Measurements from ENCODE around the gene UHRF2. TPM values are rescaled to one million over a fixed set of nuclear protein-coding genes. Genes with fewer than 3 reads are reported as not detected.
"Not testable (repeated sequence)": the region's sequence is repeated elsewhere in the genome, so short reads cannot be mapped to it uniquely, and the experiment has no call there.

The UHRF2 gene
- total RNA-seq, 1 donor from 2014 or later = 55.5 TPM

DNA sequence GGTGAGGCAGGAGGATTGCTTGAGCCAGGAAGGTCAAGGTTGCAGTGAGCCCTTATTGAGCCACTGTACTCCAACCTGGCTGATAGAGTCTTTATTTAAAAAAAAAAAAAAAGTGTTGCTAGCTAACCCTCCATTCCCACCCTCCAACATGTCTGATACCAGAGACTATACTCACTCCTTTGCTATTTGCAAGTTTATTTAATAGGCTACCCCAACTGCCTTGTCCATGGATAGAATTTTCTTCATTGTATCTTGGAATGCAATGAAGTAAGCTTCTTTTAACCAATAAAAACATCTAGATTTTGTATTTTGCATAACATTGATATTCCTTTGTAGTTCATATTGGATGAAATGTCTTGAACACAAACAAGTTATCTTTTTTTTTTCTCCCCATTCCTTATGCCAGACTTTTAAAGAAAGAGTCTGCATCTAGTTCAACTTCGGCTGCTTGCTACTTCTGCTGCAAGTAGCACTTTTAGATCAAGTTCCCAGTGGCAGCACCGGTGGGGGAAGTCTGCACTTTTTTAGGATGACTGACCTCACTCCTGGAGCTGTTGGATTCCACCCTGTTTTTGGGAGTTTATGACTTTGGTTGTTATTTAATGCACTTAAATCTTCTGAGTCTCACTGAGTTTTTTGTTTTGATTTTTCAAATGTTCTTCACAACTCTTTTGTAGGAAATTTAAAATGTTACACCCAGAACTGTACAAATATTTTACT, 112.5 kb downstream of the UHRF2 start:
- TF ChIP-seq, protein P1, sequence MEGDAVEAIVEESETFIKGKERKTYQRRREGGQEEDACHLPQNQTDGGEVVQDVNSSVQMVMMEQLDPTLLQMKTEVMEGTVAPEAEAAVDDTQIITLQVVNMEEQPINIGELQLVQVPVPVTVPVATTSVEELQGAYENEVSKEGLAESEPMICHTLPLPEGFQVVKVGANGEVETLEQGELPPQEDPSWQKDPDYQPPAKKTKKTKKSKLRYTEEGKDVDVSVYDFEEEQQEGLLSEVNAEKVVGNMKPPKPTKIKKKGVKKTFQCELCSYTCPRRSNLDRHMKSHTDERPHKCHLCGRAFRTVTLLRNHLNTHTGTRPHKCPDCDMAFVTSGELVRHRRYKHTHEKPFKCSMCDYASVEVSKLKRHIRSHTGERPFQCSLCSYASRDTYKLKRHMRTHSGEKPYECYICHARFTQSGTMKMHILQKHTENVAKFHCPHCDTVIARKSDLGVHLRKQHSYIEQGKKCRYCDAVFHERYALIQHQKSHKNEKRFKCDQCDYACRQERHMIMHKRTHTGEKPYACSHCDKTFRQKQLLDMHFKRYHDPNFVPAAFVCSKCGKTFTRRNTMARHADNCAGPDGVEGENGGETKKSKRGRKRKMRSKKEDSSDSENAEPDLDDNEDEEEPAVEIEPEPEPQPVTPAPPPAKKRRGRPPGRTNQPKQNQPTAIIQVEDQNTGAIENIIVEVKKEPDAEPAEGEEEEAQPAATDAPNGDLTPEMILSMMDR (IDR thresholded peaks at IDR 0.05; ENCODE audit: unreplicated experiment) = no peak
- no peak for DNase-seq (ENCODE audit: low spot score)
- H3K27ac Mint-ChIP-seq (ENCODE audit: unreplicated experiment) = no peak overlapping the region
- peaks cover 2% of the 10 kb centered on the region for H3K27me3 Mint-ChIP-seq (ENCODE audit: unreplicated experiment)
- H3K4me3 Mint-ChIP-seq (ENCODE audit: unreplicated experiment) = no peak overlapping the region
- H3K4me1 Mint-ChIP-seq (ENCODE audit: unreplicated experiment) = peaks cover 5% of the 10 kb centered on the region
- peaks cover 15% of the 10 kb centered on the region for H3K36me3 Mint-ChIP-seq (ENCODE audit: low read depth, unreplicated experiment)
- no peaks in the 10 kb centered on the region for H3K9me3 Mint-ChIP-seq (ENCODE audit: unreplicated experiment)

DNA sequence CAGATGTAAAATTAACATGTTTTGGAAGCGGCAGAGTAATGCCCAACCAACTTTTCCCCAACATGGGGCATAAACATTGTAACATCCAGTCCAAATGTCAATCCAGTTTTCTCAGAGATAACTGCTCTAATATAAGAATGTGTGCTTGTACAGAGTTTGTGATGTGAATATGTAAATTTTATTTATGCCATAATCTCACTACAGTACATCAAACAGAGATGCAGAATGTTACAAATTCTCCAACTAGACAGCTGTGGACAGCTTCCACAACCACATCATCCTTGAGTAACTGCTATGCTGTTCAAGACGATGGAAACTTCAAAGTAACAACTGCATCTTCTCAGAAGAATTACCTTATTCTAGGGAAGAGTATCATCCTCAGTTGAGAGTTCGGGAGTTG, 122.6 kb downstream of the UHRF2 start:
- peaks cover 1% of the 10 kb centered on the region for H3K27me3 Mint-ChIP-seq (ENCODE audit: unreplicated experiment)
- peaks cover 5% of the 10 kb centered on the region for H3K36me3 Mint-ChIP-seq (ENCODE audit: low read depth, unreplicated experiment)
- no peaks in the 10 kb centered on the region for H3K9me3 Mint-ChIP-seq (ENCODE audit: unreplicated experiment)
- no peak overlapping the region for H3K4me3 Mint-ChIP-seq (ENCODE audit: unreplicated experiment)
- TF ChIP-seq, protein P1 (IDR thresholded peaks at IDR 0.05; ENCODE audit: unreplicated experiment) = no peak
- DNase-seq (ENCODE audit: low spot score) = no peak
- no peak overlapping the region for H3K27ac Mint-ChIP-seq (ENCODE audit: unreplicated experiment)
- no peaks in the 10 kb centered on the region for H3K4me1 Mint-ChIP-seq (ENCODE audit: unreplicated experiment)

DNA sequence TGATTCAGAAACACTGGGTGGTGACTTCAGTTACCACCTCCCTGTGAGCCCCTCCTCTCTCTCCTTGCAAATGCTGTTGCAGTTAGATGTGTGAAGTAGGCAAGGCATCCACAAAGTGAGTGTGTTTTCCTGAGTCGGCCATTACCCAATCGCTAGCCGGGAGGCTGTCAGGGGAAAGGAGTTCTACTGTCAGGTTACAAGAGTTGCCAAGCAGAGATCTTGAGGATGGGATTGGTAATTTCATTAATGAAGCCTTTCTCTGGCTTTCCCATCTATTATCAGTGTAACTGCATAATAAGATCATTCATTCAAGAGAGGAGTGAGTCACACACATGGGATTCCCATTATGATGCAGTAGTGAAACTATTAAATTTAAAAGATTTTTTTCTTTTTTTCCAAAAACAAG, 125.7 kb downstream of the UHRF2 start:
- no peak overlapping the region for H3K27ac Mint-ChIP-seq (ENCODE audit: unreplicated experiment)
- no peak for DNase-seq (ENCODE audit: low spot score)
- H3K4me1 Mint-ChIP-seq (ENCODE audit: unreplicated experiment) = no peaks in the 10 kb centered on the region
- H3K27me3 Mint-ChIP-seq (ENCODE audit: unreplicated experiment) = peaks cover 1% of the 10 kb centered on the region
- no peak overlapping the region for H3K4me3 Mint-ChIP-seq (ENCODE audit: unreplicated experiment)
- no peaks in the 10 kb centered on the region for H3K9me3 Mint-ChIP-seq (ENCODE audit: unreplicated experiment)
- TF ChIP-seq, protein P1 (IDR thresholded peaks at IDR 0.05; ENCODE audit: unreplicated experiment) = no peak
- H3K36me3 Mint-ChIP-seq (ENCODE audit: low read depth, unreplicated experiment) = peaks cover 5% of the 10 kb centered on the region

DNA sequence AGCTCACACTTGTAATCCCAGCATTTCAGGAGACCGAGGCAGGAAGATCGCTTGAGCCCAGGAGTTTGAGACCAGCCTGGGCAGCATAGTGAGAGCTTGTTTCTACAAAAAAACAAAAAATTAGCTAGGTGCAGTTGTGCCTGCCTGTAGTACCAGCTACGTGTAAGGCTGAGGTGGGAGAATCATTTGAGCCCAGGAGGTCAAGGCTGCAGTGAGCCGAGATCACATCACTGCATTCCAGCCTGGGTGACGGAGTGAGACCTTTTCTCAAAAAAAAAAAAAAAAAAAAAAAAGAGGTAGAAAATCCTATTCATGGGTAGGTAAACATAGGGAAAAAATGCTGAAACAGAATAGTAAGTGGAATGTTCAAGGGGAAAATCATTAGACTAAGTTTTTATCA, 129.6 kb downstream of the UHRF2 start:
- H3K4me3 Mint-ChIP-seq (ENCODE audit: unreplicated experiment); H3K4me1 Mint-ChIP-seq (ENCODE audit: unreplicated experiment); H3K9me3 Mint-ChIP-seq (ENCODE audit: unreplicated experiment); DNase-seq (ENCODE audit: low spot score); H3K27me3 Mint-ChIP-seq (ENCODE audit: unreplicated experiment); H3K27ac Mint-ChIP-seq (ENCODE audit: unreplicated experiment); H3K36me3 Mint-ChIP-seq (ENCODE audit: low read depth, unreplicated experiment): not testable (repeated sequence)

DNA sequence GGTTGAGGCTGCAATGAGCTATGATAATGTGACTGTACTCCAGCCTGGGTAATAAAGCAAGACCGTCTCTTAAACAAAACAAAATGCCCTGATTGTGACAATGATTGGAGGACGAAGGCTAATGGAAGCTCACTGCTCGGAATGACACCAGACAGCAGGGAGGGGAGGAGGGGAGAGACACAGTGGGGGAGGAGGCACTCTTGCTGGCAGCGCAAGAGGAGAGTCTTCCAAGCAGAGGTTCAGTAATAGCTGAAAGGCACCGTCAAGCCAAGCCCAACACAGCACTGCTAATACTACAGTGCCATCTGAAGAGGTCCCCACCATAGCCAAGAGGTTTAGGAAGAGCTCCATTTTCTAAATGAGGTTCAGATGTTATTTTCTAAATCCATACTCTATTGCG, 130.2 kb downstream of the UHRF2 start:
- H3K4me1 Mint-ChIP-seq (ENCODE audit: unreplicated experiment) = no peaks in the 10 kb centered on the region
- no peak for DNase-seq (ENCODE audit: low spot score)
- no peak overlapping the region for H3K27ac Mint-ChIP-seq (ENCODE audit: unreplicated experiment)
- H3K9me3 Mint-ChIP-seq (ENCODE audit: unreplicated experiment) = no peaks in the 10 kb centered on the region
- no peaks in the 10 kb centered on the region for H3K27me3 Mint-ChIP-seq (ENCODE audit: unreplicated experiment)
- no peak overlapping the region for H3K4me3 Mint-ChIP-seq (ENCODE audit: unreplicated experiment)
- TF ChIP-seq, protein P1 (IDR thresholded peaks at IDR 0.05; ENCODE audit: unreplicated experiment) = no peak
- no peaks in the 10 kb centered on the region for H3K36me3 Mint-ChIP-seq (ENCODE audit: low read depth, unreplicated experiment)

Measured in endothelial cell (in vitro differentiated cells).